Measurements from ENCODE around the gene CXCL17.
A peak's percentile ranks its signal among the peaks of the same experiment; 100 is the strongest.

Gene CXCL17

DNA sequence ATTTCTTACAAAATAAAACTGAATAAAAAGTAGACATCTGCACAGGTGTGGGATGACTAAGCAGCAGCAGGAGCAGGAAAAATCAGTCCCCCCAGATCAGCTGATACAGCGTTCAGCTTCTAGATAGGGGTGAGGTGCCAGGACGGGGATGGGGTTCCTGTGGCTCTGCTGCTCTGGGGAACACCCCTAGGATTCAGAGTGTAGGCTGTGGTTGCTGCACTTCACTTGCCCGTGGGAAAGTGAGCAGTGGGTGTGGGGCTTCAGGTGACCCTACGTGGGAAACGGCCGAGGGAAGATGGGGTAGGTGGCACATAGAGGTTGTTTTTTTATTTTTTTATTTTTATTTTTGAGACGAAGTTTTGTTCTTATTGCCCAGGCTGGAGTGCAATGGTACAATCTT, 3.2 kb upstream of the CXCL17 start:
- Histone ChIP-seq H3K27ac (ENCODE audit: low read depth, low read length) (no peak overlapping the region), H2BK120ac (ENCODE audit: insufficient read depth, low read length, poor library complexity) (no peak overlapping the region), H2AK5ac (ENCODE audit: low read length) (no peak overlapping the region), H2BK12ac (ENCODE audit: low read length) (no peak overlapping the region), H3K79me1 (ENCODE audit: low read length) (no peaks in the 10 kb centered on the region), H3K9ac (ENCODE audit: low read length) (no peak overlapping the region), H3K4me3 (ENCODE audit: low read depth, low read length) (no peak overlapping the region), H3K23ac (ENCODE audit: low read length) (no peak overlapping the region), H3K4me1 (ENCODE audit: control insufficient read depth in 1 of 2, insufficient read depth in 2 of 2, low read length in 2 of 2) (peaks cover 16 to 17% of the 10 kb centered on the region in 2 experiments), H3K4ac (ENCODE audit: low read depth, low read length) (no peak overlapping the region), H3K36me3 (ENCODE audit: control insufficient read depth in 1 of 2, insufficient read depth in 2 of 2, low read length in 2 of 2) (no peaks in the 10 kb centered on the region), H3K9me3 (ENCODE audit: insufficient read depth, low read depth, low read length) (no peaks in the 10 kb centered on the region), H3K4me2 (ENCODE audit: low read length) (no peak overlapping the region), H4K12ac (ENCODE audit: low read depth, low read length) (no peak overlapping the region), H4K91ac (ENCODE audit: low read depth, low read length) (no peak overlapping the region), H3K18ac (ENCODE audit: low read length) (no peak overlapping the region), H3K27me3 (ENCODE audit: insufficient read depth, low read length) (no peaks in the 10 kb centered on the region), H3K14ac (ENCODE audit: low read length) (no peak overlapping the region), H2AFZ (ENCODE audit: insufficient read depth, low read length, poor library complexity) (no peak overlapping the region), H3K79me2 (ENCODE audit: control insufficient read depth, insufficient read depth, low read length, poor library complexity) (no peaks in the 10 kb centered on the region), H2BK5ac (ENCODE audit: low read depth, low read length, poor library complexity) (no peak overlapping the region), H4K8ac (ENCODE audit: low read depth, low read length) (no peak overlapping the region)
- DNase-seq: no peak
- no CpG with 5 or more reads among the region's 7 CpGs for WGBS (ENCODE audit: extremely low coverage, insufficient coverage, insufficient read length)

DNA sequence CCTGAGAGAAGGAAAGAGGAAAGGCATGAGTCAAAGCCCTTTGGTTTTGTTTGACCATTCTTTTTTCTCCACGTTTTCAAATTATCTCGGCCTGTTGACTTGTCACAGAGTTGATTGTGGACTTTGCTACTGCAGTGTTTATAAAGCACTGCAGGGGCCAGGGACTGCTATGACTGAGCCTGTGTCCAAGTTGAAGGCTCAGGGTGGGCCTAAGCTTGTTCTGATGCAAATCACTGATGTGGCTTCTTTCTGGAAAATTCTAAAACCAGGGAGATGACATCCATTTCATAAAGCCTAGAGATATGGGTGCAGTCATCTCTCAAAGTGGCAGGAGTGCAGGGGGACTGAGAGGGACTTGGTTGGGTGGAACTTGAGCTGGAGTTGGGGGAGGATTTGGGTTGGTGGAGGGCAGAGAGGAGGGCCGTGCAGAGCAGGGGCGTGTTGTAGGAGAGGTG, 1.2 kb upstream of the CXCL17 start:
- Histone ChIP-seq H2AK5ac (ENCODE audit: low read length) (no peak overlapping the region), H3K4ac (ENCODE audit: low read depth, low read length) (no peak overlapping the region), H4K12ac (ENCODE audit: low read depth, low read length) (no peak overlapping the region), H3K4me3 (ENCODE audit: low read depth, low read length) (no peak overlapping the region), H4K91ac (ENCODE audit: low read depth, low read length) (no peak overlapping the region), H3K27ac (ENCODE audit: low read depth, low read length) (no peak overlapping the region), H2BK5ac (ENCODE audit: low read depth, low read length, poor library complexity) (no peak overlapping the region), H4K8ac (ENCODE audit: low read depth, low read length) (no peak overlapping the region), H3K27me3 (ENCODE audit: insufficient read depth, low read length) (no peaks in the 10 kb centered on the region), H3K18ac (ENCODE audit: low read length) (no peak overlapping the region), H3K4me1 (ENCODE audit: control insufficient read depth in 1 of 2, insufficient read depth in 2 of 2, low read length in 2 of 2) (peaks cover 13 to 16% of the 10 kb centered on the region in 2 experiments), H3K79me1 (ENCODE audit: low read length) (no peaks in the 10 kb centered on the region), H3K36me3 (ENCODE audit: control insufficient read depth in 1 of 2, insufficient read depth in 2 of 2, low read length in 2 of 2) (no peaks in the 10 kb centered on the region), H2BK120ac (ENCODE audit: insufficient read depth, low read length, poor library complexity) (no peak overlapping the region), H3K9me3 (ENCODE audit: insufficient read depth, low read depth, low read length) (no peaks in the 10 kb centered on the region), H3K23ac (ENCODE audit: low read length) (no peak overlapping the region), H3K14ac (ENCODE audit: low read length) (no peak overlapping the region), H2BK12ac (ENCODE audit: low read length) (no peak overlapping the region), H2AFZ (ENCODE audit: insufficient read depth, low read length, poor library complexity) (no peak overlapping the region), H3K4me2 (ENCODE audit: low read length) (no peak overlapping the region), H3K9ac (ENCODE audit: low read length) (no peak overlapping the region), H3K79me2 (ENCODE audit: control insufficient read depth, insufficient read depth, low read length, poor library complexity) (no peaks in the 10 kb centered on the region)
- DNase-seq: no peak
- no CpG with 5 or more reads among the region's 4 CpGs for WGBS (ENCODE audit: extremely low coverage, insufficient coverage, insufficient read length)

DNA sequence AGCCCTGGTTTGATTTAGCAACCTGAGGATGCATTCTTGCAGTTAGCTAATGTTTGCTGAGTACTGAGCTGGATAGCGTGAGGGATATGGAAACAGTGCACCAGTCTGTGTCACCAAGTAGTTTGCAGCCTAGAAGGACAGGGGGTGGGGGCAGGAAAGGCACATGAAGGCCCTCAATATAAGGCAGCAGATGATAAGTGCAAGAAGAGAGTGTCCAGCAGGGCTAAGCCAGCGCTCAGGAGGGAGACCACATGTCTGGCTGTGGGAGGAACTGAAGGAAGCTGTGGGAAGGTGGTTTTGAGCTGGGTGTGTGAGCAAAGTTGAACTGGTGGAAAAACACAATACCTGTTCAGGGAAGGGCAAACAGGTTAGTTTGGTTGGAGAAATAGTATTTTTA, 1.7 kb downstream of the CXCL17 start:
- Histone ChIP-seq H2BK12ac (ENCODE audit: low read length) (no peak overlapping the region), H3K23ac (ENCODE audit: low read length) (no peak overlapping the region), H3K9ac (ENCODE audit: low read length) (no peak overlapping the region), H3K79me2 (ENCODE audit: control insufficient read depth, insufficient read depth, low read length, poor library complexity) (no peaks in the 10 kb centered on the region), H2BK120ac (ENCODE audit: insufficient read depth, low read length, poor library complexity) (no peak overlapping the region), H3K4me1 (ENCODE audit: control insufficient read depth in 1 of 2, insufficient read depth in 2 of 2, low read length in 2 of 2) (peaks cover 9 to 11% of the 10 kb centered on the region in 2 experiments), H3K18ac (ENCODE audit: low read length) (no peak overlapping the region), H3K27me3 (ENCODE audit: insufficient read depth, low read length) (no peaks in the 10 kb centered on the region), H2AFZ (ENCODE audit: insufficient read depth, low read length, poor library complexity) (no peak overlapping the region), H4K8ac (ENCODE audit: low read depth, low read length) (no peak overlapping the region), H3K9me3 (ENCODE audit: insufficient read depth, low read depth, low read length) (no peaks in the 10 kb centered on the region), H4K12ac (ENCODE audit: low read depth, low read length) (no peak overlapping the region), H3K14ac (ENCODE audit: low read length) (no peak overlapping the region), H2BK5ac (ENCODE audit: low read depth, low read length, poor library complexity) (no peak overlapping the region), H3K27ac (ENCODE audit: low read depth, low read length) (no peak overlapping the region), H3K79me1 (ENCODE audit: low read length) (no peaks in the 10 kb centered on the region), H3K4me2 (ENCODE audit: low read length) (peak overlapping the region; percentile 12), H4K91ac (ENCODE audit: low read depth, low read length) (no peak overlapping the region), H3K4me3 (ENCODE audit: low read depth, low read length) (peak overlapping the region; percentile 42), H3K36me3 (ENCODE audit: control insufficient read depth in 1 of 2, insufficient read depth in 2 of 2, low read length in 2 of 2) (no peaks in the 10 kb centered on the region), H2AK5ac (ENCODE audit: low read length) (no peak overlapping the region), H3K4ac (ENCODE audit: low read depth, low read length) (no peak overlapping the region)
- peak in 1 of 2 donors; percentile 33 for DNase-seq
- no CpG with 5 or more reads among the region's 2 CpGs for WGBS (ENCODE audit: extremely low coverage, insufficient coverage, insufficient read length)

DNA sequence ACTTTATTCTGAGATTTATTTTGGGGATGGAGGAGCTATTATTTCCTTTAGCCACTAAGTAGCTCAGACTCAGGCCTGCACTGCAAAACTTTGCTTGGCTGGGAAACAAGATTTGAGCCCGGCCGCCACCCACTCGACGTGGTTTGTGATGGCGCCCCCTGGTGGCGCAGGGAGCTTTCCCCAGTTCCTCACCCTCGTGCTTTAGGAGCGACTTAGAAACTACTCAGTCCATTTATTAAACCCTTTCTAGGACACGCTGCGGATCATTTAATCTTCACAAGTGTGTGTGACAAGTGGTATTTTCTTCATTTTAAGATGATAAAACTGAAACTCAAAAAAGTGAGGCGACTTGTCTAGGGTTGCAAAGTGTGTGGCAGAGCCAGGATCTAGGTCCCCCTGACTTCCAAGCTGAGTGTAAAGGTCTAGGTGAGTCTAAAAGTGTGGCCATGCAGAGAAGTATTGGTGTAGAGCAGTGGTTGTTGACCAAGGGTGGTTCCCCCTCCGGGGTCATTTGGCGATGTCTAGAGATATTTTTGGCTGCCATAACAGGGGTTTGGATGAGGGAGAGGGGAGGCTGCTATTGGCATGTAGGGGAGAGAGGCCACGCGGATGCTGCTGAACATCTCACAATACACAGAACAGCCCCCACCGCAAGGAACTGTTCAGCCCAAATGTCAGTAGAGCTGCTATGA, 2.2 kb downstream of the CXCL17 start:
- no peak overlapping the region for H3K9ac ChIP-seq (ENCODE audit: low read length)

More for the DNA sequence above, 2.2 kb downstream of the CXCL17 start:
- Histone ChIP-seq H2BK5ac (ENCODE audit: low read depth, low read length, poor library complexity) (no peak overlapping the region), H3K27me3 (ENCODE audit: insufficient read depth, low read length) (no peaks in the 10 kb centered on the region), H3K4me1 (ENCODE audit: control insufficient read depth in 1 of 2, insufficient read depth in 2 of 2, low read length in 2 of 2) (peaks cover 9 to 11% of the 10 kb centered on the region in 2 experiments), H3K4me3 (ENCODE audit: low read depth, low read length) (no peak overlapping the region), H3K9me3 (ENCODE audit: insufficient read depth, low read depth, low read length) (no peaks in the 10 kb centered on the region), H3K4me2 (ENCODE audit: low read length) (peak overlapping the region; percentile 12), H3K27ac (ENCODE audit: low read depth, low read length) (no peak overlapping the region), H3K18ac (ENCODE audit: low read length) (no peak overlapping the region), H3K23ac (ENCODE audit: low read length) (no peak overlapping the region), H2BK120ac (ENCODE audit: insufficient read depth, low read length, poor library complexity) (no peak overlapping the region), H3K79me2 (ENCODE audit: control insufficient read depth, insufficient read depth, low read length, poor library complexity) (no peaks in the 10 kb centered on the region), H4K91ac (ENCODE audit: low read depth, low read length) (no peak overlapping the region), H2AK5ac (ENCODE audit: low read length) (no peak overlapping the region), H2AFZ (ENCODE audit: insufficient read depth, low read length, poor library complexity) (no peak overlapping the region), H3K36me3 (ENCODE audit: control insufficient read depth in 1 of 2, insufficient read depth in 2 of 2, low read length in 2 of 2) (no peaks in the 10 kb centered on the region), H4K8ac (ENCODE audit: low read depth, low read length) (no peak overlapping the region), H3K4ac (ENCODE audit: low read depth, low read length) (no peak overlapping the region), H3K79me1 (ENCODE audit: low read length) (no peaks in the 10 kb centered on the region), H4K12ac (ENCODE audit: low read depth, low read length) (no peak overlapping the region), H3K14ac (ENCODE audit: low read length) (no peak overlapping the region), H2BK12ac (ENCODE audit: low read length) (no peak overlapping the region)
- WGBS (ENCODE audit: extremely low coverage, insufficient coverage, insufficient read length): no CpG with 5 or more reads among the region's 16 CpGs
- peak; percentile 51 to 87 for DNase-seq
